K562 (cell line): Measurements from ENCODE around the gene URI1.

Experiments
- DPF2 ChIP-seq: fragments of 450-650 bp; IDR thresholded peaks from 2 replicates; pipeline ENCODE4 v1.6.1; 2016
- EP300 ChIP-seq: IDR thresholded peaks from 2 replicates; pipeline ENCODE4 v1.6.1; 2012; ENCODE audit warnings: low read length, improper control_type of control experiment
- EZH2 ChIP-seq: IDR thresholded peaks from 2 replicates; pipeline ENCODE4 v1.6.1; 2012; ENCODE audit warnings: low read depth, mild to moderate bottlenecking, inconsistent platforms, low read length, borderline replicate concordance
- HNRNPK ChIP-seq: fragments of 200-400 bp; formaldehyde crosslinking; IDR thresholded peaks from one replicate; pipeline ENCODE4 v1.6.1; 2018; ENCODE audit warnings: mild to moderate bottlenecking, low read depth, low read length; ENCODE audit not compliant: poor library complexity, severe bottlenecking
- KLF13 ChIP-seq: fragments of 450-650 bp; IDR thresholded peaks from 2 replicates; pipeline ENCODE4 v1.6.1; 2016; ENCODE audit warnings: missing genetic modification characterization, low read depth, mild to moderate bottlenecking, missing compliant biosample characterization, moderate library complexity, borderline replicate concordance
- MIER1 ChIP-seq: fragments of 450-650 bp; IDR thresholded peaks from 2 replicates; pipeline ENCODE4 v1.6.1; 2016; ENCODE audit warnings: antibody characterized with exemption, mild to moderate bottlenecking, low read depth
- NEUROD1 ChIP-seq: fragments of 150-350 bp; IDR thresholded peaks from 2 replicates; pipeline ENCODE4 v1.6.1; 2014; ENCODE audit warnings: borderline replicate concordance, low read length, low read depth; ENCODE audit not compliant: partially characterized antibody
- RAD21 ChIP-seq, 2 experiments: fragments of 250-450 bp in 1 of 2; fragments of 450-650 bp in 1 of 2; sonication (Bioruptor Pico) in 1 of 2; formaldehyde crosslinking in 1 of 2; IDR thresholded peaks in 1 of 2; conservative IDR thresholded peaks in 1 of 2; 2 replicates each; pipeline versions ENCODE4 v1.4.0 to v1.8.0; 2020 to 2022; ENCODE audit warnings: mild to moderate bottlenecking in 2 of 2, moderate library complexity in 1 of 2
- SETDB1 ChIP-seq: IDR thresholded peaks from one replicate; pipeline ENCODE4 v1.6.1; 2012; ENCODE audit warnings: low read length, control low read depth, inconsistent platforms
- U2AF1 ChIP-seq: fragments of 200-400 bp; formaldehyde crosslinking; optimal IDR thresholded peaks from 2 replicates; pipeline ENCODE3; 2017; ENCODE audit warnings: mild to moderate bottlenecking, low read depth, low read length, moderate library complexity
- ZNF584 ChIP-seq: fragments of 200-800 bp; sonication (Bioruptor generic); IDR thresholded peaks from 2 replicates; pipeline ENCODE4 v1.6.1; 2016; ENCODE audit warnings: low read depth, mild to moderate bottlenecking, missing genetic modification characterization, missing compliant biosample characterization

- TF ChIP-seq EZH2 (no peak), SETDB1 (no peak), ZNF584 (no peak), RAD21 (CRISPR knock-in tag; conservative IDR thresholded peaks at IDR 0.05 in 1 of 2, IDR thresholded peaks at IDR 0.05 in 1 of 2) (no peak), EP300 (no peak), HNRNPK (no peak), KLF13 (tag) (no peak), U2AF1 (no peak), DPF2 (no peak), NEUROD1 (no peak), MIER1 (no peak)
Measured at GRCh38 chr19:29934781-29935180, 7.3 kb upstream of the URI1 start.
